Stimulated activated naive CD8-positive, alpha-beta T cell treated with anti-CD3 and anti-CD28 coated beads, Interleukin-15, amount 100 ng/mL, for 72 hours (primary cell): Measurements from ENCODE around the gene ELP4.

ENCODE experiments used
- ATAC-seq: fragments of 150-1000 bp; cut with Tn5 transposase; 2 replicates; pipeline ENCODE4 v1.10.0; 2021; ENCODE audit warnings: mild to moderate bottlenecking, moderate library complexity
- DNase-seq, 2 donors: peaks; one replicate each; pipeline ENCODE4 v3.0.0; 2021 to 2022
- H3K27ac Mint-ChIP-seq, 2 donors: one replicate each; pipeline ENCODE4 v1.8.0; 2022; ENCODE audit warnings: mild to moderate bottlenecking in 2 of 2, mixed read lengths in 2 of 2, moderate library complexity in 2 of 2
- H3K27me3 Mint-ChIP-seq: one replicate; pipeline ENCODE4 v1.8.0; 2022; ENCODE audit warnings: mixed read lengths
- H3K4me1 Mint-ChIP-seq: one replicate; pipeline ENCODE4 v1.8.0; 2022; ENCODE audit warnings: mild to moderate bottlenecking, mixed read lengths
- H3K4me3 Mint-ChIP-seq, 2 donors: one replicate each; pipeline ENCODE4 v1.8.0; 2022; ENCODE audit warnings: mild to moderate bottlenecking in 2 of 2, mixed read lengths in 2 of 2, moderate library complexity in 1 of 2
- H3K9me3 Mint-ChIP-seq, 2 donors: one replicate each; pipeline ENCODE4 v1.8.0; 2022; ENCODE audit warnings: mixed read lengths in 2 of 2

Gene ELP4

DNA sequence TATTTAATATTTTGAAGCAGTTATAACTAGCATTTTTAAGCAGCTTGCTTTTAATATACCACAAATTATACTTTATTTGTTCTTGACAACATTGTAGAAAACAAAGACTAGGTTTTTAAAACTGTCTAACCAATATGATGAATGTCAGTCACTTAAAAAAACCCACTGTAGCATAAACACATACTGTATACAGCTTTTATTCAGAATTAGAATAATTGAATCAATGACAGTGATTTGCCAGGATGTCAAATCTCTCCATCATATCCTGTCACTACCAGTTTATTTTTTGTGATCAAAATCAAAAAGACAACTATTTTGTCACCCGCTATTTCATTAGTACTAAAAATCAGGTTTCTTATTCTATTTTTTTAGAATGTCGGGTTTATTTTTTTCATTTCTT, 275.0 kb downstream of the ELP4 start:
- Mint-ChIP-seq H3K27me3 (no peaks in the 10 kb centered on the region), H3K4me3 (no peak overlapping the region), H3K4me1 (no peaks in the 10 kb centered on the region), H3K27ac (no peak overlapping the region), H3K9me3 (no peaks in the 10 kb centered on the region)
- DNase-seq = no peak
- no peak for ATAC-seq

DNA sequence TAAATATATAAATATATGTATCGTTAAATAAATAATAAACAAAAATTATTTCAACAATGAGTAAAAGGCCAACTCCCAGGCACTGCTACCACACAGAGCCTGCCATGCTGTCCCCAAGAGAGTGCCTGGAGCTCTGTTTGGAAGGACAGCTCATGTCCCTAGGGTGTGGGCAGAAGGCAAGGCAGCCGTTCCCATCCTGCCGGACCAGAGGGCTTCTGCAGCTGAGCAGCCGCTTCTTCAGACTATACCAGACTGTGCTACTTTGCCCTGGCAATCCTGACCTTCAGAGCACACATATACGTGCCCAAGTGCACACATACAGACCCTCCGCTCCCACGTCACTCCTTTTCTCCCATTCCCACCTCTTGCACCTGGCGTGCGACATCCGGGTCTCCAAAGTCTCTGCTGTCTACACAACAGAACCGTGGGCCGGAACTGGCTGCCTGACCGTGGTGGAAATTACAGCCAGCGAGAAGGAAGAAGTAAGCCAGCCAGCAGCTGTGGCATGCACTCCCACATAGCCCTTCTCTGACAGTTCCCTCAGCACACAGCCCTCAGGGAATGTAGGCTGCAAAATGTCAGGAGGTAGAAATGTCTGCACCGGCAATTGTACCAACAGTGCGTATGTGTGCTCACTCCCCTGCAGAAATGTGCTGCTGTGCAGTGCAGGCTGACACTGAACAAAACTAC, 277.6 kb downstream of the ELP4 start:
- Mint-ChIP-seq H3K27ac (no peak overlapping the region), H3K9me3 (no peaks in the 10 kb centered on the region), H3K4me1 (no peaks in the 10 kb centered on the region), H3K4me3 (no peak overlapping the region), H3K27me3 (peaks cover 7% of the 10 kb centered on the region)
- DNase-seq (no peak), ATAC-seq (no peak)

DNA sequence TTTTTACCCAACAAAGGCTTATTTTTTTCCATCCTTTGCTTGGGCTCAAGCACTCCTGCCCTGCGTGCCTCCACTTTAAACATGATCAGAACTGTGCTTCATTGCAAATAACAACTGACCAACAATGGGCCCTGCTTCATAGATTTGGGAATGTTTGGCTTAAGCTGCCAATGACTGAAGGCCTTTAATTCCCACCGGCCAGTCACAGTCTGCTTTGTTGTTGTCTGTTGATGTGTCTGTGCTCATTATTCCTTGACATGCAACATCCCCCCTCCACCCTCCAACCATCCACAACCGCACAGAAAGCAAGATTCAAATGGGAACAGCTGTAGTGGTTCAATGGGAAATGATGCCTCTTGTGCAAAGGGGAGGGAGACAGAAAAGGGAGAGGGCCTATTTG, 278.5 kb downstream of the ELP4 start:
- Mint-ChIP-seq H3K27ac (no peak overlapping the region), H3K27me3 (peaks cover 16% of the 10 kb centered on the region), H3K4me1 (no peaks in the 10 kb centered on the region), H3K9me3 (no peaks in the 10 kb centered on the region), H3K4me3 (no peak overlapping the region)
- DNase-seq (no peak), ATAC-seq (no peak)

DNA sequence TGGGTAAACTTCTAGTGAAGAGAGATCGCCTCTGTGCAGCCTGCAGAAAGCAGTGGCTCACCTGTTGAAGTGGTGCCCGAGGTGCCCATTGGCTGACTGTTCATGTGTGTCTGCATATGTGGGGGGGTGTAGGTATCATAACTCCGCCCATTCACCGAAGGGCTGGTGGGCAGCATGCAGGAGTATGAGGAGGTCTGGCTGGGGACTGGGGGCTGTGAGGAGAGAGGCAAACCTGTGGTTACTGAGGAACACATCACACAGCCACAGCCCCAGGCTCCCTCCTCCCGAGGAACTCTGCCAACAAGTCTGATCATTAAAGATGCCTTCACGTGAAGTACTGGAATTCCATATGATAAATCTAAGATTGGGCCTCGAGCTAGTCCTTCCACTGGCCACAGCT, 281.1 kb downstream of the ELP4 start:
- ATAC-seq = no peak
- Mint-ChIP-seq H3K4me3 (no peak overlapping the region), H3K9me3 (no peaks in the 10 kb centered on the region), H3K4me1 (no peaks in the 10 kb centered on the region), H3K27ac (no peak overlapping the region), H3K27me3 (peaks cover 34% of the 10 kb centered on the region)
- DNase-seq = no peak

DNA sequence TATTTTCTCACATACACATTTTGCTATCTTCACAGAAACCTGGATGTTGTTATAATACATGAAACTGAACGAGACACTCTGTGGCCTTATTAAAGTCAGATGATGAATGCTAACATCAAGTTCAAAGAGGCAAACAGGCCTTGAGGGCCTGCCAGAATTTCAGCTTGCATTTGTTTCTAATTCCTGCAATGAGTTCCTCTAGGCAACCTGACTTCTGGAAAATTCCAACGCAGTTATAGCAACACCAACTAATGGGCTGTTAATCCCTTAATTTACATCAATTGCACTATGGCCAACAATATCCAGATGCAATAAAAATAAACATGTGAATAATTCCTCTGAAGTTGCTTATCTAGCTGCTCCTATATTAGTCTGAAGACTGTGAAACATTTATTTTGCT, 282.5 kb downstream of the ELP4 start:
- ATAC-seq (no peak), DNase-seq (no peak)
- peaks cover 6% of the 10 kb centered on the region for H3K4me1 Mint-ChIP-seq
- no peaks in the 10 kb centered on the region for H3K9me3 Mint-ChIP-seq
- no peak overlapping the region for H3K4me3 Mint-ChIP-seq
- H3K27ac Mint-ChIP-seq = no peak overlapping the region
- peaks cover 48% of the 10 kb centered on the region for H3K27me3 Mint-ChIP-seq

DNA sequence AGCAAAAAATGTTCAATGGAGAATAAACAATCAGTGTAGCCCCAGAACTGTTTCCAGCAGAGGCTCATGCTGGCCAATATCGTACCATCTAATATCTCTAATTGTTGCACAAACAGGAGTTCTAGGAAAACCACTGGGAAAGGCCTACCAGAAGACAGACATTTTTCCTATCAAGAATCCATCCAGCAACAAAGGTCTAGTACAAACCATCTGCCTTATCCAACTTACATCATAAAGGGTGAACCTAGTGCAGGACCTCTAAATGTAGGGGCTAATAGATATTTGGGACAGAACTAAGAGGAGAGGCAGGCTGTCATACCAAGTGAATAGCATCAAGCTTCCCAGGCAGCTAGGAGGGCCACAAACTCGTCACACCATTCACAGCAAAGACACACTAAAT, 282.9 kb downstream of the ELP4 start:
- Mint-ChIP-seq H3K9me3 (no peaks in the 10 kb centered on the region), H3K4me1 (peaks cover 10% of the 10 kb centered on the region), H3K4me3 (no peak overlapping the region), H3K27me3 (peaks cover 52% of the 10 kb centered on the region), H3K27ac (no peak overlapping the region)
- ATAC-seq = no peak
- no peak for DNase-seq

DNA sequence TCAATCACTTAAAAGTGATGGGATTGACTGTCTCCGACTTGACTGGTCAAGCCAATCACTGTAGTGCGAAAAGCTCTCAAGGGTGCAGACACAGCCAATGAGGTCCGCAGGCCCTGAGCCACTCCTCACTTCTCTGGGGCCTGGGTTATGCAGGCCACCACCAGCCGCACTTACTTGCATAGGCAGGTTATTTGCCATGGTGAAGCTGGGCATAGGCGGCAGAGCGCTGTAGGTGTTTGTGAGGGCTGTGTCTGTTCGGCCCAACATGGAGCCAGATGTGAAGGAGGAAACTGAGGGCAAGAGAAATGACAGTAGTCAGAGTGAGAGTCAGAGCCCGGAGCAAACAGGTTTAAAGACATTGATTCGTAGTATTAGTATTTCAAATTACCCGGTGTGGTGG, 283.7 kb downstream of the ELP4 start:
- Mint-ChIP-seq H3K4me1 (peaks cover 16% of the 10 kb centered on the region), H3K27ac (no peak overlapping the region), H3K27me3 (peaks cover 60% of the 10 kb centered on the region), H3K9me3 (no peaks in the 10 kb centered on the region), H3K4me3 (no peak overlapping the region)
- DNase-seq (no peak), ATAC-seq (no peak)

DNA sequence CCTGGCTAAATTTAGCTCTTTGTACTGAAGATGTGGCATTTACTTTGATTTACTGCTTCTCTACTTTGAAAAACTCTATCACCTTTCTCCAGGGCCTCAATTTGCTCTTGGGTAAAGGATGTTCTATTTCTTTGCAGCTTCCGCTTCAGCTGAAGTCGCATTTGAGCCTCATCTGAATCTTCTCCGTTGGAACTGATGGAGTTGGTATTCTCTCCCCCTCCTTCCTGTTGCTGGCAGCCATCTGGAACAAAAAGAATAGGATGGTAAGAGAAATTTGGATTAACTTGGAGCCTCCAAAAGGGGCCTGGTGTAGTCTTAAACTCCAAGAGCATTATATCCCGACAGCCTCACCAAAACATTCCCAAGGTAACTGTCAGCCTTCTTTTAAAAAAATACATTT, 285.0 kb downstream of the ELP4 start:
- DNase-seq = no peak
- Mint-ChIP-seq H3K9me3 (no peaks in the 10 kb centered on the region), H3K27me3 (peaks cover 73% of the 10 kb centered on the region), H3K4me1 (peaks cover 28% of the 10 kb centered on the region), H3K4me3 (no peak overlapping the region), H3K27ac (no peak overlapping the region)
- no peak for ATAC-seq

DNA sequence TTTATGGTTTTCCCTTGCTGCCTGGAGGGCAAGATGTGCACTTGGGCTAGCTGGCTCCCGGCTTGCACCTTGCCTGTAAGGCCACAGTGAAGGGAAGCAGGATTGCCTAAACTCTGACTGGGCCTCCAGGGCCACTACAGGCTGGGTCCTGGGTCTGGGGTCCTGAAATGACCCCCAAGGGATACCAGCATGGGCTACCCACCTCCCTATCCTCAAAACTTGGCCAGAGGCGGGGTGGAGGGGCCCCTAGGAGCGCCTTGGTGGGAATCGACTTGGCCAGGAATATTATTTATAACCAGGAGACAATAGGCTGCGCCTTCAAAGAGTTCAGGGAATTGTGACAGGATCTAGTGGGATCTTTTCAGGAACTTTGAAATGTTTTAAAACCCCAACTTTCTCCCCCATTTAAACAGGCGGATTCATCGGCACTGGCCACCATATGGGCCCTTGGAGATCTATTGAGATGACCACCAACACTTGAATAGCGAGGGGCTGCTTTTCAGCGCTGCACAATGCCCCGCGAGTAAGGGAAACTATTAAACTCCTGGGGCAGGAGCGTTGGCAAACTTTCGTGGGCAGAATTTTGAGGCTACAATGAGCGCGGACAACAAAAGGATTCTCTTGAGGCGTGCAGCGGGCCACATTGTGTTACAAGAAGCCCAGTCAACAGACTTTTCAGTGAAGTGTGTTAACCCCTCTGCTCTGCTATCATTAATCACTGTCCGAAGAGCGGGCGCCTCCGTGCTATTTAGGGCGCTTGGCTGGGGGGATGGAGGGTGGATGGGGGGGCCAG, 286.3 kb downstream of the ELP4 start:
- peaks cover 80% of the 10 kb centered on the region for H3K27me3 Mint-ChIP-seq
- peaks cover 41% of the 10 kb centered on the region for H3K4me1 Mint-ChIP-seq
- H3K4me3 Mint-ChIP-seq = no peak overlapping the region
- no peak overlapping the region for H3K27ac Mint-ChIP-seq
- DNase-seq (no peak), ATAC-seq (no peak)
- peaks cover 0 to 9% of the 10 kb centered on the region in 2 donors for H3K9me3 Mint-ChIP-seq

DNA sequence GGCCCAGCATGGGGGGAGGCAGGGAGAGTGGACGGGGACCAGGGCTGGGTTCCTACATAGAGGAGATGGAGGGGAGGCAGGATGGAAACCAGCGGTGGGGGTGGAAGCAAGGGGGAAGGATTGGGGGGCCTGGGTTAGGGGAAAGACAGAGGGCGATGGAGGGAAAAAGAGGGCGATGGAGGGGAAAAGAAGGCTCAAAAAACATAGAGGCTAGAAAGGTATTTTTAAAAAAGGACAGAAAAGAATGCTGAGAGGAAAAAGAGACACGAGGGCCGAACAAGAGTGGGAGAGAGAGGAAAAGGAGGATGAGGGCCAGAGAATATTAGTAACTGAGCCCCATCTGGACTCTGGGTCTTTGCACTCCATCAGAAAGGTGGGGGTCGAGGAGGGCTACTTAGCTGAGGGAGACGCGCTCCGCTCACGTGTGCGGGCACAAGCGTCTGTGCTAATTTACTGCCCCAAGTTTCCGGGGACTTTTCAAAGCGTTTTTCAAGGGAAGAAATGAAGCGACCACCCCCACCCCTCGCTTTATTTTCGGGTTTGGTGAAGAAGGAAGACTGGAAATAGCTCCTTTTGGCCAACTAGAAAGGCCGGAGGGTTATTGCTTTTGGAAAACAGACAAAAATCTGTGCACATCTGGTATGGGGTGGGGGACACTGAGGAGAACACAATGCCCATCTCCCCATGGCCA, 287.1 kb downstream of the ELP4 start:
- H3K27ac Mint-ChIP-seq = no peak overlapping the region
- DNase-seq = no peak
- peaks cover 6 to 9% of the 10 kb centered on the region in 2 donors for H3K9me3 Mint-ChIP-seq
- peaks cover 46% of the 10 kb centered on the region for H3K4me1 Mint-ChIP-seq
- H3K27me3 Mint-ChIP-seq = peaks cover 87% of the 10 kb centered on the region
- no peak overlapping the region for H3K4me3 Mint-ChIP-seq
- ATAC-seq = no peak

DNA sequence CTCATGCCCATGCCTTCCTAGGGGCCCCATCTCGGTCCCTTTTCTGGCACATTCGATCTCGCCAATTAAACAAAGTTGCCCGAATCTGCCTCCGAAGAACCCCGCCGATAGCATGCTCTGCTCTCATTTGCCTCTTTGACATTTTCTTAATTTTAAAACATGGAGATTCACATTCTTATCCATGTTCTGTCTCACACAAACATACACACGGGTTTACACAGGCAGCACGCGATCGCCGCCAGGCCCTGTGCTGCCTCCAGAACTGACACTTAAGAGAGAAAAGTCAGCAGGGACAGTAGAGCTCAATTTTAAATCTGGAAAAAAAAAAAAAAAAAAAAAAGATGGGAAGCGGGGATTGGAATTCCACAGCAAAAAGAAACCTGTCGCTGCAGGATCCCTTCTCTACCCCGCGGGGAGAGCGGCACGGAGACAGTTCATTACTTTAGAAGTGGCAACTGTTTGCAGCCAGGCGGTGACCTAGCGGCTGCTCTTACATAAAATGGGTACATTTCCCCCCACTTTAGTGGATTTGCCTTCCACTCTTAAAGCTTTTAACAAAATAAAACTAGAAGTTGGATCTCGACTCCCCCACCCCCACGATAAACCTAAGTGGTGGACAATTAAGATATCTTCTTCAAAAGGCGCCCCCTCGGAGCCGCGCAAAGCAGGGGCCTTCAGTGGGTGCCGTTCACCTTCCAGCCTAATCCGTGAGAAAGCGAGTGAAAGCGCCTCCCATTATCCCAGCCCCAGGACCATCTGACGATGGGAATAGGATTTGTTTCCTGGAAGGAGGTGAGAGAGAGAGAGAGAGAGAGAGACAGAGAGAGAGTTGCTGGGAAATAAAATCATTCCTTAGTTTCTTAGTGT, 287.9 kb downstream of the ELP4 start:
- H3K9me3 Mint-ChIP-seq = peaks cover 7 to 9% of the 10 kb centered on the region in 2 donors
- no peak for DNase-seq
- H3K4me1 Mint-ChIP-seq = peaks cover 46% of the 10 kb centered on the region
- no peak overlapping the region for H3K27ac Mint-ChIP-seq
- peak overlapping the region; percentile 50 to 65 for H3K4me3 Mint-ChIP-seq
- ATAC-seq = no peak
- peaks cover 92% of the 10 kb centered on the region for H3K27me3 Mint-ChIP-seq

DNA sequence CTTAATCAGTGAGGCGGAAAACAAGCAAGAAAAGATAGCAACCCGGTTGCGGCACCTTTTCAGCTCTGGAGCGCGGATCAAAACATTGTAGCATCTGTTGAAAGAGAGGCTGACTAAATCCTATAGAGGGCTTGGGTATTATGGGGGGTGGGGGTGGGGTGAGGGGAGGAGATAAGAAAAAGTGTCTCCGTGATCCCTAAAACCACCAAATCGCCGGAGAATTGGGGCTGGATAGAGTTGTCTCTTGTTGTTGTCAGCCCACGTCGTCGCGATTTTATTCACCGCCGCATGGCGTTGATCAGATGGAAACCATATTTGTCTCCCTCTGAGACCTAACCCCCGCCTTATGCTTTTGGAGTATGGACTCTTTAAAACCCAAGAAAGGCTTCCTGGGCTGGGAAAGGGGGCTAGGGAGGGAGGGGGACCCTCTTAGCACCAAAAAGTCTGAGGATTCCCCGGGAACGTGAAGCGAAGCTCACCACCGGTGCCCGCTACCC, 288.5 kb downstream of the ELP4 start:
- DNase-seq = no peak
- Mint-ChIP-seq H3K9me3 (peaks cover 7 to 9% of the 10 kb centered on the region in 2 donors), H3K4me3 (peak overlapping the region; percentile 58 to 65), H3K27me3 (peaks cover 92% of the 10 kb centered on the region), H3K27ac (no peak overlapping the region), H3K4me1 (peaks cover 53% of the 10 kb centered on the region)
- no peak for ATAC-seq

DNA sequence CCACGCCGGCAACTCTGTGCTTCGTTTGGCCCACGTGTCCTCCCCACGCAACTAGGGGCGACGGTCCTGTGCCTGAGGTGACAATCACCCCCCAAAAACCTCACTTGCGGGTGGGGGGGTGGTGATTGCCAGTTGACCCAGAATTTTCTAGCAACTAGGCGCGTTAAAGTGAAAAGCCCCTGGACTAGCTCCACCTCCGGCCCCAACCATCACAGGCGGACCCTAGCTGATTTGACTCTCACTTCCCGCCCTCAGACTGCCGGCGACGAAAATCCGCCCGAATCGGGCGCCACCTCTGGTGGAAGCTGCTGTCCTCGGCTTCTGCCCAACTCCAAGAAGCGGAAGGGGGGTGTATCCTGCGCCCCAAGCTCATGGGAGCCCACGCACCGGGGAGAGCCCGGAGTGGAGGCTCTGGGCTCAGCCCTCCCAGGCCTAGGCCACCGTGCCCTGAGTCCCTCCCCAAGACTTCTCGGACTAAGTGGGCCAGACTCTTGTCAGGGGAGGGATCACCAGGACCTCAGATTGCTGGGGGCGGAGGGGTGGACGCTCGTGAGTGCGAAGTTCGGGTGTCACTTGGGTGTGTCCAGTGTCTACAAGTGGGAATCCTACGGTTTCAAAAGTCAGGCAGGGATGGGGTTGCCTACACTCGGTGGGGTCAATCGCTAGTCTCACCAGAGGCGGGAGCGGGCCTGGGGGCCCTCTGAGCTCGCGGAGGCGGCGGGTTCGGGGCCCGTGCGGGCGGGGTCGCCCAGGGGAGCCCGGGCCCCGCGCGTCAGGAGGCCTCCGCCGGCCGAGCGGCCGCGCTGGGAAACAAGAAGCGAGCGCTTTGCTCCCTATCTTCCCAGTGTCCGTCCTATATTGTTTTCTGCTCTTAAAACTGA, 289.2 kb downstream of the ELP4 start:
- ATAC-seq (peak; percentile 45), DNase-seq (peak in 1 of 2 donors; percentile 43)
- H3K4me3 Mint-ChIP-seq = peak overlapping the region; percentile 45 to 58
- H3K27ac Mint-ChIP-seq = no peak overlapping the region
- H3K27me3 Mint-ChIP-seq = peaks cover 93% of the 10 kb centered on the region
- H3K4me1 Mint-ChIP-seq = peaks cover 60% of the 10 kb centered on the region
- H3K9me3 Mint-ChIP-seq = peaks cover 7 to 9% of the 10 kb centered on the region in 2 donors
